Thyroid gland (tissue), 4 donors: ENCODE results near the gene KIF11.

Experiments
- POLR2A ChIP-seq, 2 donors: fragments of 450-650 bp; IDR thresholded peaks; one replicate each; pipeline ENCODE4 v1.6.1; 2017; ENCODE audit warnings: antibody characterized with exemption in 2 of 2, mild to moderate bottlenecking in 2 of 2, moderate library complexity in 1 of 2
- TF ChIP-seq, protein P1 (sequence below), 6 experiments: fragments of 200-600 bp in 3 of 6; fragments of 450-650 bp in 3 of 6; sonication (generic) in 3 of 6; IDR thresholded peaks; one replicate each; pipeline ENCODE4 v1.5.1; 2016 to 2019; ENCODE audit warnings: antibody characterized with exemption in 6 of 6, mild to moderate bottlenecking in 2 of 6, inconsistent platforms in 1 of 6, moderate library complexity in 1 of 6

DNA sequence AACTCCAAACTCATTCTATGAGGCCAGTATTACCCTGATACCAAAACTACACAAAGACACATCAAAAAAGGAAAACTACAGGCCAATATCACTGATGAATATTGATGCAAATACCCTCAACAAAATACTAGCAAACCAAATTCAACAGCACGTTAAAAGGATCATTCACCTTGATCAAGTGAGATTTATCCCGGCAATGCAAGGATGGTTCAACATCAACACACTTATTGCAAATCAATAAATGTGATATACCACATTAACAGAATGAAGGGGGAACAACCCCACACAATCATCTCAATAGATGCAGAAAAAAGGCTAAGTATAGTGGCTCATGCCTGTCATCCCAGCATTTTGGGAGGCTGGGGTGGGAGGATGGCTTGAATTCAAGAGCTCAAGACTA, 39.0 kb upstream of the KIF11 start:
- TF ChIP-seq POLR2A (IDR thresholded peaks at IDR 0.05), result no peak
- TF ChIP-seq, protein P1, sequence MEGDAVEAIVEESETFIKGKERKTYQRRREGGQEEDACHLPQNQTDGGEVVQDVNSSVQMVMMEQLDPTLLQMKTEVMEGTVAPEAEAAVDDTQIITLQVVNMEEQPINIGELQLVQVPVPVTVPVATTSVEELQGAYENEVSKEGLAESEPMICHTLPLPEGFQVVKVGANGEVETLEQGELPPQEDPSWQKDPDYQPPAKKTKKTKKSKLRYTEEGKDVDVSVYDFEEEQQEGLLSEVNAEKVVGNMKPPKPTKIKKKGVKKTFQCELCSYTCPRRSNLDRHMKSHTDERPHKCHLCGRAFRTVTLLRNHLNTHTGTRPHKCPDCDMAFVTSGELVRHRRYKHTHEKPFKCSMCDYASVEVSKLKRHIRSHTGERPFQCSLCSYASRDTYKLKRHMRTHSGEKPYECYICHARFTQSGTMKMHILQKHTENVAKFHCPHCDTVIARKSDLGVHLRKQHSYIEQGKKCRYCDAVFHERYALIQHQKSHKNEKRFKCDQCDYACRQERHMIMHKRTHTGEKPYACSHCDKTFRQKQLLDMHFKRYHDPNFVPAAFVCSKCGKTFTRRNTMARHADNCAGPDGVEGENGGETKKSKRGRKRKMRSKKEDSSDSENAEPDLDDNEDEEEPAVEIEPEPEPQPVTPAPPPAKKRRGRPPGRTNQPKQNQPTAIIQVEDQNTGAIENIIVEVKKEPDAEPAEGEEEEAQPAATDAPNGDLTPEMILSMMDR (IDR thresholded peaks at IDR 0.05), result no peak
